HG03457 (cell line): ENCODE measurements around the gene ZBTB5.

Source experiments
- ATAC-seq: cut with Tn5 transposase; IDR thresholded peaks from one replicate; pipeline ENCODE4 v1.9.1; 2021; ENCODE audit warnings: moderate number of reproducible peaks; ENCODE audit not compliant: unreplicated experiment

The ZBTB5 gene

GRCh38 chr9:37453827-37454226, 11.4 kb downstream of the ZBTB5 start:
- ATAC-seq: no peak

- no peak for ATAC-seq
Measured at GRCh38 chr9:37452611-37453010, 12.6 kb downstream of the ZBTB5 start.

- no peak for ATAC-seq
Measured at GRCh38 chr9:37451628-37452027, 13.6 kb downstream of the ZBTB5 start.

GRCh38 chr9:37449862-37450632, 15.2 kb downstream of the ZBTB5 start:
- no peak for ATAC-seq

GRCh38 chr9:37447111-37447510, 18.1 kb downstream of the ZBTB5 start:
- no peak for ATAC-seq

- no peak for ATAC-seq
Measured at GRCh38 chr9:37446401-37446800, 18.8 kb downstream of the ZBTB5 start.

- ATAC-seq: no peak
Measured at GRCh38 chr9:37445832-37446231, 19.4 kb downstream of the ZBTB5 start.

GRCh38 chr9:37444890-37445289, 20.4 kb downstream of the ZBTB5 start:
- ATAC-seq: no peak

GRCh38 chr9:37443566-37443965, 21.7 kb downstream of the ZBTB5 start:
- no peak for ATAC-seq

GRCh38 chr9:37442556-37442955, 22.7 kb downstream of the ZBTB5 start:
- no peak for ATAC-seq

- no peak for ATAC-seq
Measured at GRCh38 chr9:37441776-37442370, 23.4 kb downstream of the ZBTB5 start.

- ATAC-seq: no peak
Measured at GRCh38 chr9:37438359-37438758, 26.9 kb downstream of the ZBTB5 start.

GRCh38 chr9:37437621-37438020, 27.6 kb downstream of the ZBTB5 start:
- ATAC-seq: no peak

- ATAC-seq: no peak
Measured at GRCh38 chr9:37437010-37437409, 28.2 kb downstream of the ZBTB5 start.

GRCh38 chr9:37436540-37436939, 28.7 kb downstream of the ZBTB5 start:
- ATAC-seq: no peak

GRCh38 chr9:37433867-37434371, 31.3 kb downstream of the ZBTB5 start:
- ATAC-seq: no peak

GRCh38 chr9:37432020-37432419, 33.2 kb downstream of the ZBTB5 start:
- no peak for ATAC-seq

GRCh38 chr9:37430841-37431597, 34.2 kb downstream of the ZBTB5 start:
- ATAC-seq: no peak

- no peak for ATAC-seq
Measured at GRCh38 chr9:37429441-37430285, 35.6 kb downstream of the ZBTB5 start.

- no peak for ATAC-seq
Measured at GRCh38 chr9:37428345-37428744, 36.9 kb downstream of the ZBTB5 start.

GRCh38 chr9:37426846-37427245, 38.4 kb downstream of the ZBTB5 start:
- ATAC-seq: no peak
